GM19467 (cell line): ENCODE results near the gene PPFIBP2.

Source experiments
- ATAC-seq: cut with Tn5 transposase; IDR thresholded peaks from one replicate; pipeline ENCODE4 v1.9.1; 2021; ENCODE audit warnings: mild to moderate bottlenecking, moderate library complexity; ENCODE audit not compliant: unreplicated experiment

The PPFIBP2 gene

GRCh38 chr11:7513234-7514098 is at the start of gene PPFIBP2:
PPFIBP2 (plus strand) TSS chr11:7513999; CDS start chr11:7549476, 35,477 bp downstream.
- ATAC-seq, result peak; percentile 66

GRCh38 chr11:7467652-7468051 is 46.1 kb upstream of the PPFIBP2 start:
- no peak for ATAC-seq

- ATAC-seq, result no peak
Measured at GRCh38 chr11:7469351-7469865, 44.4 kb upstream of the PPFIBP2 start.

GRCh38 chr11:7471071-7471470 is 42.7 kb upstream of the PPFIBP2 start:
- no peak for ATAC-seq

- peak; percentile 84 for ATAC-seq
Measured at GRCh38 chr11:7473717-7474116, 40.1 kb upstream of the PPFIBP2 start.

- ATAC-seq, result no peak
Measured at GRCh38 chr11:7480113-7480512, 33.7 kb upstream of the PPFIBP2 start.

GRCh38 chr11:7484131-7484530 is 29.7 kb upstream of the PPFIBP2 start:
- ATAC-seq, result no peak

- ATAC-seq, result no peak
Measured at GRCh38 chr11:7484645-7485044, 29.2 kb upstream of the PPFIBP2 start.

- no peak for ATAC-seq
Measured at GRCh38 chr11:7485186-7486097, 28.4 kb upstream of the PPFIBP2 start, which contains the start of gene OLFML1. OLFML1 (plus strand) TSS chr11:7485506; CDS start chr11:7485876, 370 bp downstream.

- ATAC-seq, result no peak
Measured at GRCh38 chr11:7486098-7486780, 27.6 kb upstream of the PPFIBP2 start.

GRCh38 chr11:7486781-7487140 is 27.0 kb upstream of the PPFIBP2 start:
- no peak for ATAC-seq

GRCh38 chr11:7487360-7487759 is 26.4 kb upstream of the PPFIBP2 start:
- no peak for ATAC-seq

- no peak for ATAC-seq
Measured at GRCh38 chr11:7488681-7489080, 25.1 kb upstream of the PPFIBP2 start.

- no peak for ATAC-seq
Measured at GRCh38 chr11:7489376-7489775, 24.4 kb upstream of the PPFIBP2 start.

- no peak for ATAC-seq
Measured at GRCh38 chr11:7490054-7490453, 23.7 kb upstream of the PPFIBP2 start.

- ATAC-seq, result no peak
Measured at GRCh38 chr11:7490535-7490934, 23.3 kb upstream of the PPFIBP2 start.

- no peak for ATAC-seq
Measured at GRCh38 chr11:7492253-7492652, 21.5 kb upstream of the PPFIBP2 start.

GRCh38 chr11:7493670-7494069 is 20.1 kb upstream of the PPFIBP2 start:
- no peak for ATAC-seq

- no peak for ATAC-seq
Measured at GRCh38 chr11:7494086-7494745, 19.6 kb upstream of the PPFIBP2 start.

GRCh38 chr11:7495882-7496551 is 17.8 kb upstream of the PPFIBP2 start:
- peak; percentile 82 for ATAC-seq
